BLaER1 treated with 17β-estradiol and CSF1 and Interleukin-3, amounts not matched to agents 10 nM and 100 nM (cell line): ENCODE measurements around the gene ANKRD16.
"Not testable (repeated sequence)": the region's sequence is repeated elsewhere in the genome, so short reads cannot be mapped to it uniquely, and the experiment has no call there.

ENCODE experiments used
- H3K27ac ChIP-seq, 11 experiments: shearing (Covaris generic); formaldehyde crosslinking; 2 replicates each; pipeline ENCODE4 v1.8.1; 2022
- H3K27me3 ChIP-seq, 11 experiments: shearing (Covaris generic); formaldehyde crosslinking; 2 replicates each; pipeline ENCODE4 v1.8.1; 2022
- H3K36me3 ChIP-seq, 11 experiments: shearing (Covaris generic); formaldehyde crosslinking; 2 replicates each; pipeline ENCODE4 v1.8.1; 2022
- H3K4me1 ChIP-seq, 10 experiments: shearing (Covaris generic); formaldehyde crosslinking; 2 replicates each; pipeline ENCODE4 v1.8.1; 2022
- H3K4me2 ChIP-seq, 11 experiments: shearing (Covaris generic); formaldehyde crosslinking; 2 replicates each; pipeline ENCODE4 v1.8.1; 2022
- H3K4me3 ChIP-seq, 10 experiments: shearing (Covaris generic); formaldehyde crosslinking; 2 replicates each; pipeline ENCODE4 v1.8.1; 2022
- H3K9ac ChIP-seq, 11 experiments: shearing (Covaris generic); formaldehyde crosslinking; 2 replicates each; pipeline ENCODE4 v1.8.1; 2022
- H3K9me3 ChIP-seq, 11 experiments: shearing (Covaris generic); formaldehyde crosslinking; replicated peaks in 1 of 11; 2 replicates each; pipeline ENCODE4 v1.8.1; 2022
- H4K20me1 ChIP-seq, 11 experiments: shearing (Covaris generic); formaldehyde crosslinking; 2 replicates each; pipeline ENCODE4 v1.8.1; 2022
- Cebpa-rat ChIP-seq, 11 experiments: shearing (Covaris generic); IDR thresholded peaks; 2 replicates each; pipeline ENCODE4 v1.8.1; 2022

The ANKRD16 gene

GRCh38 chr10:5830629-5831445 lies 58.9 kb downstream of the ANKRD16 start:
- H3K4me2 ChIP-seq, result peak overlapping the region in 10 of 11 experiments; percentile 25 to 79 (median 60); a peak in 18 of 22 replicates
- peak overlapping the region in 6 of 11 experiments; percentile 11 to 62 (median 48); a peak in 8 of 22 replicates for H3K27ac ChIP-seq
- no peaks in the 10 kb centered on the region for H3K36me3 ChIP-seq
- peak overlapping the region in 4 of 11 experiments; percentile 27 to 56 (median 41); a peak in 7 of 22 replicates for H3K9ac ChIP-seq
- H3K4me3 ChIP-seq, result no peak overlapping the region
- H3K4me1 ChIP-seq, result peaks cover 0 to 62% (median 35%) of the 10 kb centered on the region in 10 experiments; a peak in 16 of 20 replicates
- H3K9me3 ChIP-seq, result no peaks in the 10 kb centered on the region
- no peaks in the 10 kb centered on the region for H4K20me1 ChIP-seq
- TF ChIP-seq Cebpa-rat (IDR thresholded peaks at IDR 0.05), result no peak
- no peaks in the 10 kb centered on the region for H3K27me3 ChIP-seq

- no peaks in the 10 kb centered on the region for H3K27me3 ChIP-seq
- no peak overlapping the region for H3K9ac ChIP-seq
- TF ChIP-seq Cebpa-rat (IDR thresholded peaks at IDR 0.05), result no peak
- no peak overlapping the region for H3K4me3 ChIP-seq
- H3K9me3 ChIP-seq, result no peaks in the 10 kb centered on the region
- peaks cover 0 to 67% (median 43%) of the 10 kb centered on the region in 10 experiments; a peak in 16 of 20 replicates for H3K4me1 ChIP-seq
- H3K27ac ChIP-seq, result no peak overlapping the region
- H3K36me3 ChIP-seq, result no peaks in the 10 kb centered on the region
- peak overlapping the region in 4 of 11 experiments; percentile 74 to 79 (median 76); a peak in 5 of 22 replicates for H3K4me2 ChIP-seq
- H4K20me1 ChIP-seq, result no peaks in the 10 kb centered on the region
These were observed 60.4 kb downstream of the ANKRD16 start for GRCh38 chr10:5829267-5829666.

- Histone ChIP-seq H3K27ac (no peak overlapping the region), H3K9me3 (no peaks in the 10 kb centered on the region), H4K20me1 (no peaks in the 10 kb centered on the region), H3K4me3 (no peak overlapping the region), H3K4me1 (peaks cover 0 to 62% (median 39%) of the 10 kb centered on the region in 10 experiments; a peak in 16 of 20 replicates), H3K36me3 (no peaks in the 10 kb centered on the region), H3K9ac (no peak overlapping the region), H3K27me3 (no peaks in the 10 kb centered on the region), H3K4me2 (peak overlapping the region in 6 of 11 experiments; percentile 2 to 78 (median 26); a peak in 4 of 22 replicates)
- no peak for TF ChIP-seq Cebpa-rat (IDR thresholded peaks at IDR 0.05)
These were observed 61.0 kb downstream of the ANKRD16 start for GRCh38 chr10:5828725-5829124.

- Histone ChIP-seq H3K9ac (no peak overlapping the region), H4K20me1 (no peaks in the 10 kb centered on the region), H3K4me2 (no peak overlapping the region; a peak in 1 of 22 replicates), H3K4me1 (peaks cover 0 to 53% (median 30%) of the 10 kb centered on the region in 10 experiments; a peak in 16 of 20 replicates), H3K27me3 (no peaks in the 10 kb centered on the region), H3K36me3 (no peaks in the 10 kb centered on the region), H3K9me3 (no peaks in the 10 kb centered on the region), H3K27ac (no peak overlapping the region), H3K4me3 (no peak overlapping the region)
- no peak for TF ChIP-seq Cebpa-rat (IDR thresholded peaks at IDR 0.05)
These were observed 61.9 kb downstream of the ANKRD16 start for GRCh38 chr10:5827841-5828240.

- not testable (repeated sequence) for H3K27me3 ChIP-seq
These were observed 63.2 kb downstream of the ANKRD16 start for GRCh38 chr10:5826511-5826910.

GRCh38 chr10:5818894-5819293 lies 70.8 kb downstream of the ANKRD16 start:
- no peak overlapping the region for H3K9ac ChIP-seq
- no peak overlapping the region for H3K4me3 ChIP-seq
- no peaks in the 10 kb centered on the region for H3K27me3 ChIP-seq
- no peak for TF ChIP-seq Cebpa-rat (IDR thresholded peaks at IDR 0.05)
- no peaks in the 10 kb centered on the region; a peak in 1 of 22 replicates for H3K36me3 ChIP-seq
- no peaks in the 10 kb centered on the region for H4K20me1 ChIP-seq
- H3K9me3 ChIP-seq, result no peaks in the 10 kb centered on the region
- 0 out of 22 replicates have a peak overlapping the region, but pooled peaks of 1 of the 11 experiments have one; percentile 1 for H3K27ac ChIP-seq
- peaks cover 50 to 56% (median 52%) of the 10 kb centered on the region in 10 experiments for H3K4me1 ChIP-seq
- H3K4me2 ChIP-seq, result peak overlapping the region; percentile 3 to 98 (median 61); a peak in 14 of 22 replicates

More at GRCh38 chr10:5826511-5826910, 63.2 kb downstream of the ANKRD16 start:
- H3K4me3 ChIP-seq, H4K20me1 ChIP-seq, H3K9me3 ChIP-seq, H3K9ac ChIP-seq, H3K27ac ChIP-seq, H3K4me2 ChIP-seq, H3K36me3 ChIP-seq: not testable (repeated sequence)
- peaks cover 0 to 40% (median 24%) of the 10 kb centered on the region in 10 experiments; a peak in 16 of 20 replicates for H3K4me1 ChIP-seq

GRCh38 chr10:5818048-5818331 lies 71.7 kb downstream of the ANKRD16 start:
- Histone ChIP-seq H3K4me1 (peaks cover 50 to 56% (median 52%) of the 10 kb centered on the region in 10 experiments), H3K9ac (no peak overlapping the region), H3K27ac (peak overlapping the region in 9 of 11 experiments; percentile 8 to 58 (median 35); a peak in 14 of 22 replicates), H3K4me3 (no peak overlapping the region), H3K27me3 (no peaks in the 10 kb centered on the region), H4K20me1 (peaks cover 0 to under 1% (median 0%) of the 10 kb centered on the region in 11 experiments; a peak in 1 of 22 replicates), H3K36me3 (no peaks in the 10 kb centered on the region; a peak in 1 of 22 replicates), H3K9me3 (no peaks in the 10 kb centered on the region), H3K4me2 (peak overlapping the region; percentile 50 to 98 (median 88))
- TF ChIP-seq Cebpa-rat (IDR thresholded peaks at IDR 0.05), result no peak

GRCh38 chr10:5817322-5818047 lies 72.2 kb downstream of the ANKRD16 start:
- Histone ChIP-seq H3K4me2 (peak overlapping the region; percentile 50 to 98 (median 88)), H3K36me3 (no peaks in the 10 kb centered on the region; a peak in 1 of 22 replicates), H3K4me3 (no peak overlapping the region), H3K9me3 (no peaks in the 10 kb centered on the region), H3K9ac (no peak overlapping the region), H3K27ac (peak overlapping the region in 10 of 11 experiments; percentile 8 to 58 (median 28); a peak in 15 of 22 replicates), H3K27me3 (no peaks in the 10 kb centered on the region), H3K4me1 (peaks cover 50 to 56% (median 52%) of the 10 kb centered on the region in 10 experiments), H4K20me1 (peaks cover under 1 to 5% (median 3%) of the 10 kb centered on the region in 11 experiments; a peak in 12 of 22 replicates)
- TF ChIP-seq Cebpa-rat (IDR thresholded peaks at IDR 0.05), result no peak

- Histone ChIP-seq H3K4me1 (peaks cover 51 to 57% (median 53%) of the 10 kb centered on the region in 10 experiments), H3K9me3 (no peaks in the 10 kb centered on the region)
These were observed 73.5 kb downstream of the ANKRD16 start for GRCh38 chr10:5816170-5816569.

More at GRCh38 chr10:5816170-5816569, 73.5 kb downstream of the ANKRD16 start:
- Histone ChIP-seq H3K4me3 (no peak overlapping the region), H3K36me3 (no peaks in the 10 kb centered on the region; a peak in 1 of 22 replicates), H3K4me2 (peak overlapping the region; percentile 43 to 98 (median 88); a peak in 21 of 22 replicates), H4K20me1 (peaks cover 13 to 18% (median 16%) of the 10 kb centered on the region in 11 experiments), H3K27me3 (no peaks in the 10 kb centered on the region), H3K27ac (peak overlapping the region in 3 of 11 experiments; percentile 43 to 58 (median 49); a peak in 7 of 22 replicates), H3K9ac (no peak overlapping the region)
- no peak for TF ChIP-seq Cebpa-rat (IDR thresholded peaks at IDR 0.05)
